Tibial nerve (tissue), 4 donors: ENCODE data around the gene MT1H.

Source experiments
- CTCF ChIP-seq, 5 experiments: fragments of 200-600 bp in 3 of 5; fragments of 450-650 bp in 2 of 5; sonication (generic) in 3 of 5; IDR thresholded peaks; one replicate each; pipeline ENCODE4 v1.5.1; 2016 to 2019; ENCODE audit warnings: antibody characterized with exemption in 5 of 5, mild to moderate bottlenecking in 3 of 5, moderate library complexity in 2 of 5
- EP300 ChIP-seq, 2 donors: sonication (generic); formaldehyde crosslinking; IDR thresholded peaks; one replicate each; pipeline ENCODE4 v1.6.1; 2017; ENCODE audit warnings: antibody characterized with exemption in 2 of 2, mild to moderate bottlenecking in 1 of 2
- POLR2A ChIP-seq, 2 donors: fragments of 450-650 bp; IDR thresholded peaks; one replicate each; pipeline ENCODE4 v1.6.1; 2017; ENCODE audit warnings: antibody characterized with exemption in 2 of 2, mild to moderate bottlenecking in 2 of 2, moderate library complexity in 2 of 2

- TF ChIP-seq EP300 (IDR thresholded peaks at IDR 0.05) (peak in 1 of 2 donors; percentile 44), CTCF (IDR thresholded peaks at IDR 0.05) (no peak), POLR2A (IDR thresholded peaks at IDR 0.05) (peak in 1 of 2 donors; percentile 12)
These were observed 11.9 kb upstream of the MT1H start, which contains the start of gene MT1F for GRCh38 chr16:56657555-56658326.
